HG03432 (cell line): ENCODE data around the gene SH3D21.

Experiments used
- ATAC-seq: cut with Tn5 transposase; IDR thresholded peaks from one replicate; pipeline ENCODE4 v1.9.1; 2021; ENCODE audit warnings: mild to moderate bottlenecking, moderate library complexity; ENCODE audit not compliant: unreplicated experiment

Gene SH3D21

DNA sequence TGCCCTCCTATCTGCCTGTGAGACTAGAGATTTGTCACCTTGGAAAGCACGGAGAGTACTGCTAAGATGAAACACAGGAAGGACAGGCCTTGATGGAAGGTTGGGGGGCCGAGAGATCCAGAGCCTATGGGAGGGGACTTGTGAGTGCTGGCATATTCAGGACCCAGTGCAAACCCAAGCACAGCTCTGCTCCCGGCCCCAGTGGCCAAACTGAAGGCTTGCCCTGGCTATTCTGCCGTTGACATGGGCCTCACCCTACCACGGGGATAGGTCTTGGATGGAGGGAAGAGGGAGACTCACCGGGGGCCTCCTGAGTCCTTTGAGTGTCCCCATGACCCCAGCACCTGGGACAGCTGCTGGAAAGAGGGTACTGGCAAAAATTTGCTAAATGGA, 21.9 kb downstream of the SH3D21 start:
- ATAC-seq: no peak

DNA sequence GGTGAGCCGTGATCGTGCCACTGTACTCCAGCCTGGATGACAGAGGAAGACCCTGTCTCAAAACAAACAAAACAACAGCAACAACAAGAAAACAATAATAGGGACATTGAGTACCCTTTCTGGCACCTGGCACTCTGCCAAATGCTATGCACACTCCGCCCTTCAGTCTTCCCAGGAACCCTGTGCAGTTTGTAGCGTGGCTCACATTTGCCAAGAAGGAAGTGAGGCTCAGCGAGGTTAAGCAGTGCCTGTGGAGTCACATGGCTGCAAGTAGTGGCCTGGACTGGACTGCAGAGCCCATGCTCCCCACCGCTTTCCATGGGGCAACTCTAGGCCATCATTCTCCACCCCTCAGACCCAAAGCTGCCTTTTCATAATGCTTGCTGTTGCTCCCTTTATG, 22.5 kb downstream of the SH3D21 start:
- no peak for ATAC-seq

DNA sequence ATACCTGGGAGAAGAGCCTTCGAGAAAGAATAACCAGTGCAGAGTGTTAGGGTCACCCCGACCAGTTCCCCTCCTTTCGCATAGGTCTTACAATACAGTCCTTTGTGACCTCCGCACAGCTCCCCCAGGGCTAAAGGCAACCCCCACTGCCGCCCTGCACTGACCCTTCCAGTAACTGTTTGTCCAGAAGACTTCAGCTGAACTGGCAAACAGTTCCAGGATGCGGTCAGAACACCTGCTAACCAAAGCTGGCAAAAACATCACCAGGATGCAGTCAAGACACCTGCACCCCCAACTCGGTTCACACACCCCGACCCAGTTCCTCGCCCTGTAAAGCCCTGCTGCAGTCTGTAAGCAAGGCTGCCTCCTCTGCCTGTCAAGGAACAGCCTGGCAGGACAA, 23.6 kb downstream of the SH3D21 start:
- ATAC-seq: no peak

DNA sequence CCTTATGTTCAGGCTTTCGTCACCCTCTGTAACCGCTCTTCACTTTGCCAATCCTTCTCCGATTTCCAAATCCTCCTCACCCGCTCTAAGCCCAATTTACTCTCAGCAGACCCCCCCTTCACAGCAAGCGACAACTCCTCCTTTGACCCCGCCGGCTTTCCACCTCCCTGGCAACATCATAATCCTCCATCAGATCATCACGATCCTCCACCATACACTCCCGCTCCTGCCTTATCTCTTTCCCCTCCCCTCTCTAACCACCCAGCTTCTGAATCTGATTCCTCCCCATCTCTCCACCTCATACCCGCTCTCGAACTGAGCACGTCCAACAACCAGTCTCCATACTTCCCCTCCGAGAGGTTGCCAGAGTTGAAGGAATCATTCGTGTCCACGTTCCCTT, 24.8 kb downstream of the SH3D21 start:
- ATAC-seq: no peak

DNA sequence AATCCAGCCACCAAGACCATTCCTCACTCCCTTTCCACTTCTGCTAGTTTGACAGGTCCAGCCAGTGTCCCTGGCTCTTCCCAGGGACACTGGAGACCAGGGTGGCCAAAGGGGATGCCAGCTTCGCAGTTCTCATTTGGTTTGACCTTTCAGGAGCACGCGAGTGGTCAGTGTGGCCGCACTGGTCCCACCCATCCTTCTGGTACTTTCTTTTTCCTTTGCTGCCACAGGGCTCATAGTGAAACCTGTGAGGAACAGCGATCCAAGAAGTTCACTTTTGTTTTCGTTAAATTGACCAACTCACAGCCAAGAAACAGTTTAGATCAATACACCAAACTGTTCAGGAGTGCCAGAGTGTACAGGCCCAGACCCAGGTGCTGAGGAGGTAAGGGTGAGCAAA, 31.7 kb downstream of the SH3D21 start:
- no peak for ATAC-seq

DNA sequence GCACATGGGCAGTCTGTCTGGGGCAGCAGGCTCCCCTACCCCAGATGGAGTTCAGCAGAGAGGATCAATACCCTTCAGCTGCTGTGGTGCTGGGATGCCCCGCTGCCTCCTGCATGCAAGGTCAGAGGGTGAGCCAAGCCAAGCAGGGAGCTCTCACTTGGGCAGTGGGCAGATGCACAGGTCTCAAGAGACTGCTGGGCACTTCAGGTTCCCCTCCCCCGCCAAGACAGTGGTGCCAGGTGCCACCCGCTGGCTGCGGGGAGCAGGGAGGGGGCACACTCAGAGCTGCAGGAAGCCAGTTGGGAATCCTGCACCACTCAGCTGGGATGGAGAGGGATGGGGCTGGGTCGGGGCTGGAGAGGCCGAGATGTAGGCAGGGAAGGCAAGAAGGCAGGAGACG, 33.0 kb downstream of the SH3D21 start:
- no peak for ATAC-seq

DNA sequence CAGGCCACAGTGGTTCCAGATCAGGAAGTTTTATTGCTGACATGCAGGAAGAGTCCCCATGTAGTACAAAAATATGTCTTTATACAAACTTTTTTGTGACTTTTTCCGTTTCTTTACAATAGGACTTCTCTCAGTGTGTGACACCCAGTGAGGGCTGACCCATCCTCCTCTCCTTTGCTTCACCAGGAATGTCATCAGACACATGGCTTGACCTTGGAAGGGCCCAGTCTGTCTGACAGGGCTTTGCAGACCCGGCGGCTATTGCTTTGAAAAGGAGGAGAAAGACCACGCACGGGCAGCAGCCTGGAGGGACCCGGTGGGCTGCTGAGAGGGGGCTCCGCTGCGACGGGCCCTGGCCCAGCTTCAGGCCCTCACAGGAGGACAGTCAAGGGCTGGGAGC, 33.4 kb downstream of the SH3D21 start:
- ATAC-seq: no peak

DNA sequence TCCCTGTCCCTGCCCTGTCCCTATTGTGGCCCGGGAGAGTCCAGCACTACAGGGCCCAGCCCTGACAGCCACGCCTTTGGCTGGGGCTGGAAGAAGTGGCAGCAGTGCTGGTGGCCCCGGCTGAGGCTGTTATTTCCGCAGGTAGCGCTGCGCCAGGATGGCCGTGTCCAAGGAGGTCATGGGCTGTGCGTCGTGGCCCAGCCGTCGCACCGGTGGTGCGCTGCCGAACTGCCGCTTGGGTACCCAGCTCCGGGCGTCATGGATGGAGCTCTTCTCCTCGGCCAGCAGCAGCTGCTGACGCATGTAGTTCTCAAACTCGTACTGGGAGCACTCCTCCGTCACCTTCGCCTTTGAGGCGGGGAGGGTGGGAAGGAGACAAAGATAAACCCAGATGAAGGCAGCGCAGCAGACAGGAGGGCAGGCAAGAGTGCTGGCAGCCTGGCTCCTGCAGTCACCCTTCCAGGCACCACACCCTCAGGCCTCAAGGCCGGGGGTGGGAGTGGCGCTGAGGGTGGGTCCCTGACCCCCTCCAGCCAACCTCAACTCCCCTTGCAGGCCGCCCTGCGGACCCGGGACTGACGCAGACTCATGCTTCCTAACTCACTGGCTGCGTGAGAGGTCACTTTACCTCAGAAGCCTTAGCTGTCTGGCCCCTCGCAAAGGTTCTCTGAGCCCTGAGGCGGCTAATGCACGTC, 35.6 kb downstream of the SH3D21 start:
- ATAC-seq: no peak

DNA sequence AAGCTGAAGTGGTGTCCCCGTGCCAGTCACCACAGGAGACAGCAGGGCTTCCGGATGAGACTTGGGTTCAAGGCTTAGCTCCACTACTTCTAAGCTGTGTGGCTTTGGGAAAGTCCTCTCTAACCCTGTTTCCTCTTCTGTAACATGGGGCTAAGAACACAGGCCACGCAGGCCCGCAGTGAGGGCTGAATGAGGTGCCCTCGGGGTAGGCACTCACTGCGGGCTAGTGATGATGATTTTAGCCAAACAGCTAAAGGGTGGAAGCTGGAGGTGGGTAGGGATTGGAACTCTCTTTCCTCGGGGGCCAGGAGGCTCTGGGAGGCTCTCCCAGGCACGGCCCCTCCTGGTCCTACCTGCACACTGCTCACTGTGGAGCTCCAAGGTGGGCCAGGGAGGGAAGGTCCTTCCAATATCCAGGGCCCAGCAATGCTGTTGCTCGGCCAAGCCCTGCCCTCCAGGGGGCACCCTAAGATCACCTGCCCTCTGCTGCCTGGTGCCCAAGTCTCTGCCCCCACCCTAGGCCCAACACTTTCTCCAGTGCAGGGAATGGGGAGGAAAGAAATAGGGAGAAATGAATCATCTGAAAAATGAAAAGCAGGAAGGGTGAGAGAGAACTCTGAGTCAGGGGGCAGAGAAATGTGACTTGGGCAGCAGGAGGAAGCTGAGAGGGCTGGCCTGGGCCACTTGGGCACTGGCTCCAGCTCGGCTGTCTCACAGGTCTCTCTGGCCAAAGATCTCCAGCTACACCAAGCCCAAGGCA, 36.4 kb downstream of the SH3D21 start:
- no peak for ATAC-seq

DNA sequence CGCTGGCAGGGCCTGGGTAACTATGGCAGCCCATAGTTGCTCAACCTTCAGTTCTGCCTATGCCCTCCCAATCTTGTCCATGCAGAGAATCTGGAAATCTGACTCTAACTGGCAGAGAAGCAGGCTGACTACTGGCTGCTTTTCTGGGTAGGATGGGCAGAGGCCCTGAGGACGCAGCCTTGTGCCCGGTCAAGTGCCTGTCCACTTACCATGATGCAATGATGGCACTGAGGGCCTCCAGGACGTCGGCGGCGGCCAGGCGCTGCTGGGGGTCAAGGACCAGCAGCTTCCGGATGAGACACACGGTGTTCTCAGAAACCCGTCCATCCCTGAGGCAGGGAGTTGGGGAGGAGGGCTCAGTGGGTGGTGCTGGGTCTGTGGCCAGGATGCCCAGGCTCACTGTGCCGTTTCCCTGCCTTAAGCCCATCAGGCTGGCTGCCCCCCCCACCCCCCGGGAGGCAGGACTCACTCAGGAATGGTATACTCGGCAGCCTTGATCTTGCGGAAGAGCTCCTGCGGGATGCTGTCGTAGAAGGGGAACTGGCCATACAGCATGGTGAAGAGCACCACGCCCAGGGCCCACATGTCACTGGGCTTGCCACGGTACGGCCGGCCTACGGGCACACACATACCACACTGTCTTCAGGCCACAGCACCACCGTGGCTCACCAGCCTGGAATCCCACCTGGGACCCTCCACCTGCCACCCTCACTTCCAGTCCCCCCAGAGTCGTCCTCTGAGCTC, 37.7 kb downstream of the SH3D21 start:
- no peak for ATAC-seq

DNA sequence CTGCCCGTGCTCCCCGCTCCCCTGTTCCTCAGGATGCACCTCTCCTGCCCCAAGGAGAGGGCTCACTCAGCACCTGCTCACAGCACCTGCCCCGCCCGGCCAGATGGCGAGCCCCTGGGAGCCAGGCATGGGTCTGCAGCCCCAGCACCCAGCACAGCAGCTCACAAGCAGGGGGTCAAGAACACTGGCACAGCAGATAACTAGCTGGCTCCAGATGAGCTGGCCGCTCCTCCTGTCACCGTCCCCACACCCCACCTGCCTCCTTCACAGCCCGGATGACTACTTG, 38.2 kb downstream of the SH3D21 start:
- ATAC-seq: no peak

DNA sequence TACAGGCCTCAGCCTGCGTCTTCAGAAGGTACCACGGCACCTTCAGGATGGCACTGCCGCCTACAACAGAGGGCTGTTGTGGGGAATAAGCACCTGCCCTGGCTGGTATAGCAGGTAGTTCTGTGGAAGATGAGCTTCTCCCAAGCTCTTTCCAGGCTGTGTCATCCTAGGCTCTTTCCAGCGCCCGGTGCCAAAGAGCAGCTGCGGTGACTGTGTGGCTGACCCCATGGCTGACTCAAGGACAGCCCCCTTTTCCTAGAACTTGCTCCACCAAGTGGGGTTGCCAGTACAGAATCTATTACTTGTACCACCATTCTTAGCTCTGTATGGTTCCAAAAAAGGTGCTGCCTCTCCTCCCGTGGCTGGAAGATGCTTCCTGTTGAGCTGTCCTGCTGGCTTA, 39.2 kb downstream of the SH3D21 start:
- ATAC-seq: no peak

DNA sequence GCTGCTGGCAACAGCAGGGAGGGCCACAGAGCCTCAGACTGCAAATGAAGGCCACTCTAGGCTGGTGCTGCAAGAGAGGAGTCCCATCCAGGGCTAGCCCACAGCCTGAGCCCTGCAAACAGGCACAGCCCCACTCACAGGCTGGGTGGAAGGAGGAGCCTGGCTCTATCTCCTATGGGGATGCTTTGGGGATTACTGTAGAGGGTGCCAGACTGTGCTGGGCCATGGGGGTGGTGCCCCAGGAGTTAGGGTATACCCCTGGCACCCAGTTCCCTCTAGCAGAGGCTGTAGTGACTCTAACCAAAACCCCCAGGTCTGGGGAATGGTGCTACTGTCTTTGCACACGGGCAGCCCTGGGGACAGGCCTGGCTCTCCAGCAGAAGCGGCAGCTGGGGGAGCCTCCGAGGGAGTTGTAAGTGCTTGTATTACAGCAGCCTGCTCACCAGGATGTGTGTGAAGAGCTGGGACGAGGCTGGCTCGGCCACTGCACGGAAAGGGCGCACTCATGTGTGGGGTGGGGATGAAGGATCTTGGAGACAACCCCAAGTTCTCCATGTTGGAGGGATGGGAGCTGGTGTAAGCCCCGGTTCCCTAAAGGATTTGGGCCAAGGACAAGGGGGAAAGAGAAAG, 40.7 kb downstream of the SH3D21 start:
- ATAC-seq: no peak

DNA sequence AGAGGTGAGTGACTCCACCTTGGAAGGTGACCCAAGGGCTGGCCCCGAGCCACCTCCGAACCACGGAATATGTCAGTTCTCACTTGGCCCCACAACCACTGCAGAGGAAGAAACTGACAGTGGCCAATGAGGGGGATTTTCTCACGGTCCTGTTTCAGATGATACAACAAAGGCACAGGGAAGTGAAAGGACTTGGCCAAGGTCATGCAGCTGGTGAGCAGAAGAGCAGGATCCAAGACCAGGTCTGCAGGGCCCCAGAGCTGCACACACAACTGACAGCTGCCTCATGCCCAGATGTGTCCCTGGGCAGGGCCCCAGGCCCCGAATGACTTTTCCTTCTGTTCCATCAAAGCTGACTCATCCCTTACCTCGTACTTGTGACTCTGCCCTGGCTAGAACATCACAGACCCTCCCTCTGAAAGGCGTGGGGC, 43.1 kb downstream of the SH3D21 start:
- ATAC-seq: peak; percentile 72

DNA sequence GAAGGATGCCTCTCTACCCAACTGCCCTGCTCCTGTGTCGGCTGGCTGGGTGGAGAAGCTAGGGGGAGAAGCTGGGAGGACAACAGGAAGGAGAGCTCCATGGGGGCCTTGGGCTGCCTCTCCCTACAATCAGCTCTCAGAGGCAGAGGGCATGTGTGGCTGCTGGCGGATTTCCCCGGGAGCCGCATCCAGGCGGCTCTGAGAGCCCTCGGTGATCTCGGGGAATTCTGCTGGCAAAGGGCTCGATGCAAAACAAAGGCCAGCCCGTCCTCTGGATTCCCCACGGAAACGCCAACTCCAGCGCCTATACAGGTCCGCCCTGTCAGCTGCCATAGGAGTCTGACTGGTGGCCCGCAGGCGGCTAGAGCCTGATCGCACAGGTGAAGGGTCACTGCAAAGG, 43.7 kb downstream of the SH3D21 start:
- no peak for ATAC-seq

DNA sequence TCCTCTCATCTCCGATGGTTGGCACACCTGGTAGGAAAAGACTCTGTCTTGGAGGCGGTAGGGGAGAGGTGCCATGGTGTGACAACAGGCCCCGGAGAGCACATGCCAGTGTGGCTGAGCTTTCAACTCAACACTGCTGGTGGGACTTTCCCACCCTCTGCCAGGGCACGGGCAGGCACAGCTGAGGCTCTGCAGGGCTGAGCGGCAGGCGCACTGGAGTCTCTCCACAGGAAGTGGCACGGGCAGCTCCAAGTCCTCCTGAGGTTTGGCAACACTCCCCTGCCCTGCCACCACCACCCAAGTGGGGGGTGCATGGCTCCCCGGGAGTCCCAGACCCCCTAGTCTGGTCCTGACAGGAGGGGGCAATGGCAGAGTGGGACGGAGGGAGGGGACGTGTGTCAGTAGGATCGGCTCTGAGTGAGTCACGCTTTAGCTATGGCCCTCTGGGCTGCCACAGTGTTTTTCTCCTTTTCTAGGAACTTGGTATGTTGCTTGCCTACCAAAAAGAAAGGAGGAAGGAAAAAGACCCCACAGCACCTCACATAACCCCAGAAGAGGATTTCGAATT, 44.6 kb downstream of the SH3D21 start:
- no peak for ATAC-seq

DNA sequence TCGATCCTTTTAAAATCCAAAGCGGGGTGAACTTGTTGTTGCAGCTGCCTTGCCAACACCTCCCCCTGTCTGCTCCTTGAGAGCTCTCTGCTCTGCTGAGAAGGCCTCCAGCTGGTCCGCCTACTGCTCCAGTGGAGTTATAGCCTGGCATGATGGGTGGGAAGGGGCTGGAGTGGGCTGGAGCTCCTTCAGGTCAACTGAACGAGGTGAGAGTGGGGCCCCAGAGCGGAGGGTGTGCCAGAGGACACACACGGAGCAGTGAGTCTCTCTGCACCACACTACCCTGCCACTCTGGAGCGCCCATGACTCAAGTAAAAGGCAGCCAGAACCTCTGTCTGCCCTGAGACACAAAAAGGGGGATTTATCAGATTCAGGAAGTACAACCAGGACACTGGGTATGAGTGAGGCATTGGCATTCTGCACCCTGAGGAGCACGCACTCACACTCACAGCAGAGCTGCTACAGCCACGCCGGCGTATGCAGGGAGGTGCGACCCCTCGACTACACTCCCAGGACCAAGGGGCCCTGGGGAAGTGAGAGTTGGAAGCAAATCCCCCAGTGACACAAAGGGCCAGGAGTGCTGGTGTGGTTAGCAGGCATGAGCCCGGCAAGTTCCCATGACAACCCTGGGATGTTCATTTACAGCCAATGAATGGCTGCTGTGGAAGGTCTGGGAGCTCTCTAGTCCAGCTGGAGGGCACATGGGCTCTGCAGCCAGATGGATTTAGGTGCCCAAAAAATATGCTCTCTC, 45.2 kb downstream of the SH3D21 start:
- no peak for ATAC-seq

DNA sequence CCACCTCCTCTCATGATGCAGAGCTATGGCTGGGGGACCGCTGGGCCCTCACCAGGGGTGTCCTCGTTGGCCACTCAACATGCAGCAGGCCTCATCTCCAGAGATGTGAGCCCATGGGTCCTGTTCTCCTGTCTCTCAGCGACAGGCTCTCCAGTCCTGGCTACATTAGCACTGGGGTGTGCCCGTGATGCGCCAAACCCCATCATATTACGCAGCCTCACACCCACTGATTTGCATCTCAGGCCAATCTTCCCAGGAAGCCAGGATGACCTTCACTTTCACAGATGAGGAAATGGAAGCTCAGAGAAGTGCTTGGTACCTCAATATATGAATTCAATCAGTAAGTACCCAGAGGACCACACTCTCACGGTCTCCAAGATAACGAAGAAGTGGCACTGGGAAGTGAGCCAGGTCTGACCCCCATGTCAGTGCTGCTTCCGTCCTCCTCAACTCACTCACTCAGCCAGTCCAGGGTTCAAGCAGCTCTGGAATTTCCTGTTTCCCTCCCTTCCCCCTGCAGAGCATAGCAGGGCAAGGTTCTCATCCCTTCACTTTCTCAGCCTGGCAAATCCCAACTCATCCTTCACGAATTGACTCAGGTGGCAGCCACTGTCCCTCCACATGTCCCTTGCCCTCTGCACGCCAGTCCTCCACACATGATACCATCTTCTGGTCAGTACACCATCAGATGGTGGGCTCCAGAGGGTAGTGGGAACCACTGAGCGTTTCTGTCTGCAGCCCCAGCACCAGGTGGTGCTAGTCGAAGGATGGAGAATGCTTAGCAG, 46.1 kb downstream of the SH3D21 start:
- no peak for ATAC-seq

DNA sequence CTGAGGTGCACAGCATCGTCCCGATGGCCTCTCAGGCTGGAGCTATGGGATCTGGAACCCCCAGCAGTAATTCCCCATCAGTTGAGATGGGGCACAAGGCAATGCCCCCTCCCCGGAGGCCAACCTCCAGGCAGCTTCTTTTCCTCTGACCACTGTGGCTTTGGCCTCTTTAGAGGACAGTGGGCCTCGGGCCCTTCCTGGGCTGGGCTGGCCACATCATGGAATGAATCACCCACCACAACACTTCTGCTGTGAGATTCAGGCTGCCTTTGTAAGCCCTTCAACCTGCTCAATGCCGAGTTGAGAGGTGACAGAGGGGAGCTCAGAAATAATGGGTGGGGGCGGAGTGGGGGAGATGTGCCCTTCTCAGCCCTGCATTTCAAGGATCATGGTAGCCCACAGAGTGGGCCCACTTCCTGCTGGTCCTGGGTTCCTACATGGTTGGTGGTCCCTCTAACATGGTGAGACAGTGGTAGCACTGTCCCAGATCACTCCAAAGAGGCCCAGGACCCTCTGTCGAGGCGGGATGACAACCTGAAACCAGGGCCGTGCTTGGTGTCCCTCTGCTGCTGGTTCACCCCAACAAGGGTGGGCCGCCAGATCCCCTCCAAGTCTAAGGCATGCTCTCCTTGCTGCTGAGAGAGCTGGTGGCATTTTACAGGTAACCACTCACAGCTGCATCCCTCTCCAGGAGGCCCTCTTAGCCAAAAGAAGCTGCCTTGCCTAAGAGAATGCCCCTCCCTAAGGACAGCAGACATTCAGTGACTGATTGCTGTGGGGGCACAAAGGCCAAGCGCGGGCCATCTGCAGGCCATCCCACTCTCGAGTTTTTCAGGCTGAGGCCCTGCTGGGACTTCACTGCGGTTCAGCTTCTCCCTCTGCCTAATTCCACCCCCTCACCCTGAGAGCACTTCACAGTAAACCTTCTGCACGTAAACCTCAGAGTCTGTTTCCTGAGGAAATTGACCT, 47.0 kb downstream of the SH3D21 start:
- ATAC-seq: no peak
